Activated naive CD4-positive, alpha-beta T cell treated with anti-CD3 and anti-CD28 coated beads, Interleukin-2, amount 50 U/mL, for 72 hours (primary cell): ENCODE data around the gene LCE5A. TPM values are rescaled to one million over a fixed set of nuclear protein-coding genes. Genes with fewer than 3 reads are reported as not detected.

Source experiments
- total RNA-seq, 2 donors: library from RNA; stranded (reverse); gene quantifications; one replicate each; pipeline ENCODE4 v1.2.3, GENCODE V29; 2022

LCE5A gene
- total RNA-seq, 2 donors from 2014 or later: not detected

Other genes starting within 250 kb of the LCE5A start
- gene FLG, start 185.6 kb upstream of the LCE5A start, total RNA-seq: not detected
- not detected for gene FLG2, start 150.8 kb upstream of the LCE5A start, total RNA-seq
- not detected for gene CRNN, start 96.5 kb upstream of the LCE5A start, total RNA-seq
- gene CRCT1, start 3.7 kb downstream of the LCE5A start, total RNA-seq: not detected
- not detected for gene LCE3E, start 56.0 kb downstream of the LCE5A start, total RNA-seq
- not detected for gene LCE3D, start 69.7 kb downstream of the LCE5A start, total RNA-seq
- gene LCE3C, start 89.4 kb downstream of the LCE5A start, total RNA-seq: not detected
- gene LCE3B, start 103.0 kb downstream of the LCE5A start, total RNA-seq: not detected
- gene LCE3A, start 112.3 kb downstream of the LCE5A start, total RNA-seq: not detected
- gene LCE2D, start 152.6 kb downstream of the LCE5A start, total RNA-seq: not detected
- gene LCE2C, start 164.5 kb downstream of the LCE5A start, total RNA-seq: not detected
- not detected for gene LCE2B, start 175.3 kb downstream of the LCE5A start, total RNA-seq
- gene LCE2A, start 187.5 kb downstream of the LCE5A start, total RNA-seq: not detected
- not detected for gene LCE4A, start 197.4 kb downstream of the LCE5A start, total RNA-seq
- not detected for gene KPRP, start 247.2 kb downstream of the LCE5A start, total RNA-seq